Mammary epithelial cell (primary cell): Measurements from ENCODE around the gene TLK1.

Source experiments
- EZH2 ChIP-seq: IDR thresholded peaks from 2 replicates; pipeline ENCODE4 v1.6.1; 2012; ENCODE audit warnings: low read length, inconsistent platforms, borderline replicate concordance
- TF ChIP-seq, protein P1 (sequence below), 2 donors: IDR thresholded peaks in 1 of 2; conservative IDR thresholded peaks in 1 of 2; 2 replicates each; pipeline ENCODE4 v1.5.1; 2011 to 2012; ENCODE audit warnings: inconsistent platforms in 2 of 2, low read length in 2 of 2, mild to moderate bottlenecking in 2 of 2, control low read depth in 1 of 2, low read depth in 1 of 2; ENCODE audit not compliant: insufficient read depth in 1 of 2; ENCODE audit errors: extremely low read depth in 1 of 2

DNA sequence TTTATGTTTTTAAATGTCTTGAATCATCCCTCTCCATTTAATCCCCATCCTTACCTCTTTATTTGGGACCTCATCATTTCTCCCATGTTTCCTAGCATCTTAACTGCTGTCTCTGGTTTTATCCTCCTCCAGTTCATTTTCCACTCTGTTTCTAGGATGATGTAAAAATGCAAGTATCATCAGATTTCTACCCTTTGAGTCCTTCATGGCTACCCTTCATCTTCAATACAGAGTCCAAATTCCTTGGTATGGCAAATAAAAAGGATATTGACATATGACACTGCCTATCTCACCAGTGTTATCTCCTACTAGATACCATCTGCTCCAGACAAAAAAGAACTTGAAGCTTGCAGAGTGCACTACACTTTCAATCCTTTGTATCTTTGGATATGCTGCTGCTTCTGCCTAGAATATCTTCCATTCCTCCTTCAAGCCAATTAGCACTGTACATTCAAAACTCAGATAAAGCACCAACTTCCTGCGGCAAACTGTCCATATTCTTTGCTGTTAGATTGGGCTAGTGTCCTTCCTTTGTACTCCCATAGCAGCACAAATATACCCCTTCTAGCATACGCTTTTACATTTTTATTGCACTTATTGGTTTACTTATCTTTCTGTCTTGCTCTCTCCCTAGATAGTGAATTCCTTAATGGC is 24.6 kb upstream of the TLK1 start:
- TF ChIP-seq, protein P1, sequence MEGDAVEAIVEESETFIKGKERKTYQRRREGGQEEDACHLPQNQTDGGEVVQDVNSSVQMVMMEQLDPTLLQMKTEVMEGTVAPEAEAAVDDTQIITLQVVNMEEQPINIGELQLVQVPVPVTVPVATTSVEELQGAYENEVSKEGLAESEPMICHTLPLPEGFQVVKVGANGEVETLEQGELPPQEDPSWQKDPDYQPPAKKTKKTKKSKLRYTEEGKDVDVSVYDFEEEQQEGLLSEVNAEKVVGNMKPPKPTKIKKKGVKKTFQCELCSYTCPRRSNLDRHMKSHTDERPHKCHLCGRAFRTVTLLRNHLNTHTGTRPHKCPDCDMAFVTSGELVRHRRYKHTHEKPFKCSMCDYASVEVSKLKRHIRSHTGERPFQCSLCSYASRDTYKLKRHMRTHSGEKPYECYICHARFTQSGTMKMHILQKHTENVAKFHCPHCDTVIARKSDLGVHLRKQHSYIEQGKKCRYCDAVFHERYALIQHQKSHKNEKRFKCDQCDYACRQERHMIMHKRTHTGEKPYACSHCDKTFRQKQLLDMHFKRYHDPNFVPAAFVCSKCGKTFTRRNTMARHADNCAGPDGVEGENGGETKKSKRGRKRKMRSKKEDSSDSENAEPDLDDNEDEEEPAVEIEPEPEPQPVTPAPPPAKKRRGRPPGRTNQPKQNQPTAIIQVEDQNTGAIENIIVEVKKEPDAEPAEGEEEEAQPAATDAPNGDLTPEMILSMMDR (conservative IDR thresholded peaks at IDR 0.05 in 1 of 2, IDR thresholded peaks at IDR 0.05 in 1 of 2; ENCODE audit: extremely low read depth in 1 of 2, insufficient read depth in 1 of 2, low read depth in 1 of 2, low read length in 2 of 2), result no peak
- TF ChIP-seq EZH2, result no peak
